Stimulated activated CD4-positive, alpha-beta T cell treated with anti-CD3 and anti-CD28 coated beads, Interleukin-4, amount 100 ng/mL, for 48 hours (primary cell): ENCODE measurements around the gene SLC49A3.
"Not testable (repeated sequence)": the region's sequence is repeated elsewhere in the genome, so short reads cannot be mapped to it uniquely, and the experiment has no call there.

ENCODE experiments used
- DNase-seq, 2 donors: peaks; one replicate each; pipeline ENCODE4 v3.0.0-alpha.2; 2020; ENCODE audit warnings: low read depth in 2 of 2

Gene SLC49A3

GRCh38 chr4:654503-654845, 34.5 kb downstream of the SLC49A3 start:
- no peak for DNase-seq

DNA sequence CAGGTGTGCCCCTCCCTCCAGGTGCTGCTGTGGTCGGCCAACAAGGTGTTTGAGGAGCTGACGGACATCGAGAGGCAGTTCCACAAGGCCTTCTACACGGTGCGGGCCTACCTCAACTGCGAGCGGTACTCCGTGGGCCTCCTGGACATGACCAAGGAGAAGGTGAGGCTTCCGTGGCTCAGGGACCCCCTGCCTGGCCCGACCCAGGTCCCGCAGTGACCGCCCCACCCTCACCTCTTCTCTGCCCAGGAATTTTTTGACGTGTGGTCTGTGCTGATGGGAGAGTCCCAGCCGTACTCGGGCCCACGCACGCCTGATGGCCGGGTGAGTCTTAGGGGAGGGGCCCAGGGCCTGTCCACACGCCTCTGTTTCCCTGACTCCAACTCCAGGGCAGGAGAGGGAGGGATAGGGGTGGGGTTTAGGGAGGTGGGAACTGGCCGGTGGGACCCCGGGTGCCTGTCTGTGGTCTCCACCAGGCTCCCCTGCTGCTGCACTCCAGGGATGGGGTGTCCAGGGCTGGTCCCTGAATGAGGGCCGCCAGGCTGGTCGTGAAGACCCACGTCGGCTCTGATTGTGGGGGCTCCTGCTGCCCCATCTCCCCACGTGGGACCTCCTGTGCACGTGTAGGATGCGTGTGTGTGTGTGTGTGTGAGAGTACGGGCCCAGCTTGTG, 35.0 kb downstream of the SLC49A3 start:
- DNase-seq, result no peak

DNA sequence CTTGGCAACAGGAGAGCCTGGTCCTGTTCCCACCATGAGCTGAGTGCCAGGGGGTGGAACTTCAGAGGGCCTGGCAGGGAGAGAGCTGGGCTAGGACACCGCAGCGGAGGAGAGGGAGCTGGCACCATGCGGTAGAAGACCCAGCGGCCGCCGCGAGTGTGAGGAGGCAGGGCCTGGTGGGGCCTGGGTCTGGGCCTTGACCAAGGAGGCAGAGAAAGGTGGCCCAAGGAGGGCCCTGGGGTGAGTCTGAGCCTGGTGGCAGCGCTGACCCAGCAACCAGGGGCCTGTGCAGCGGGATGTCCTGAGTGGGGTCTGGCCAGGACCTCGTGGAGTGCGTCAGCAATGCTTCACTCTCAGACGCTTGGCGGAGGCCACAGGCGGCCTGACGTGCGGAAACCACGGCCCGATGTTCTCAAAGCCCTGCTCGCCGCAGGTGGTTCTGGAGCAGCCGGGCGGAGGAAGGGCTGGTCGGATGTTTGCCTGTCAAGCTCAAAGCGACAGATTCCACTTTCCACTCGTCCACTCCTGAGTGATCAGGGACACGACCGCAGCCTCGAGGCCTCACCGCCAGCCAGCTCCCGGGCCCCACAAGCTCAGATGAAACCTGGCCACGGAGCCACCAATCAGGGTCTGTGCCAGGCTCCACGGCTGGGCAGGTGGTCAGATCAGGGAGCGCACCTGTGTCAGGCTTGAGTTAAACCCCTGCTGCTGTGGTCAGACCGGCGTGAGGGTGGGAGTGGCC, 35.7 kb downstream of the SLC49A3 start:
- no peak for DNase-seq

DNA sequence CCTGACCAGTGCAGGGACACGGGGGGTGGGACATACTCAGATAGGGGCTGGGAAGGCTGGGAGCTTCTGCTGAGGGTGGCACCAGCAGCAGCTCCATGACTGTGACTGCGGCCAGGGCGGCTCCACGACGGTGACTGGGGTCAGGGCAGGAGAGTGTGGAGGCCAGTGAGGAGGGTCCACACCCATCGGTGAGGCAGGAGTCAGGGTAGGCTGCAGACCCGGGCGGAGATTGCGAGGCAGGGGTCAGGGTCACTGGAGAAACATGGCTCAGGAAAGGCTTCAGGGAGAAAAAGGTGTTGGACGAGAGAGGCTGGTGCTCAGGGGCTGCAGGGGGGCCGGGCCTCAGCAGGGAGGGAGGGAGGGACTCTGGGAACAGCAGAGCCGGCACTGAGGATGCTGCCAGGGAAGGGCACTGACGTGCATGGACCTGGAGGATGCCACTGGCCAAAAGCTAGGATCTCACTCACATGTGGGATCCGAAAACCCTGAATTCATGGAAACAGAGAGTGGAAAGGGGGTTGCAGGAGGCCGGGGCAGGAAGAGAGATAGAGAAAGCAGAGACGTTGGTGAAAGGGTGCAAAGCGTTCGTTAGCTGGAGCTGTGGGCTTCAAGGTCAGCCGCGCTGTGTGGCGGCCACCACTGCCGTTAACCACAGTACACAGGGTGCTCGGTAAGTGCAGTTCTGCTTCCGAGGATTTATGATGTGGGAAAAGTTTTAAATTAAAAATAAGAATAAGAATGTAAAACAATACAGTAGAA, 36.9 kb downstream of the SLC49A3 start:
- DNase-seq, result no peak

DNA sequence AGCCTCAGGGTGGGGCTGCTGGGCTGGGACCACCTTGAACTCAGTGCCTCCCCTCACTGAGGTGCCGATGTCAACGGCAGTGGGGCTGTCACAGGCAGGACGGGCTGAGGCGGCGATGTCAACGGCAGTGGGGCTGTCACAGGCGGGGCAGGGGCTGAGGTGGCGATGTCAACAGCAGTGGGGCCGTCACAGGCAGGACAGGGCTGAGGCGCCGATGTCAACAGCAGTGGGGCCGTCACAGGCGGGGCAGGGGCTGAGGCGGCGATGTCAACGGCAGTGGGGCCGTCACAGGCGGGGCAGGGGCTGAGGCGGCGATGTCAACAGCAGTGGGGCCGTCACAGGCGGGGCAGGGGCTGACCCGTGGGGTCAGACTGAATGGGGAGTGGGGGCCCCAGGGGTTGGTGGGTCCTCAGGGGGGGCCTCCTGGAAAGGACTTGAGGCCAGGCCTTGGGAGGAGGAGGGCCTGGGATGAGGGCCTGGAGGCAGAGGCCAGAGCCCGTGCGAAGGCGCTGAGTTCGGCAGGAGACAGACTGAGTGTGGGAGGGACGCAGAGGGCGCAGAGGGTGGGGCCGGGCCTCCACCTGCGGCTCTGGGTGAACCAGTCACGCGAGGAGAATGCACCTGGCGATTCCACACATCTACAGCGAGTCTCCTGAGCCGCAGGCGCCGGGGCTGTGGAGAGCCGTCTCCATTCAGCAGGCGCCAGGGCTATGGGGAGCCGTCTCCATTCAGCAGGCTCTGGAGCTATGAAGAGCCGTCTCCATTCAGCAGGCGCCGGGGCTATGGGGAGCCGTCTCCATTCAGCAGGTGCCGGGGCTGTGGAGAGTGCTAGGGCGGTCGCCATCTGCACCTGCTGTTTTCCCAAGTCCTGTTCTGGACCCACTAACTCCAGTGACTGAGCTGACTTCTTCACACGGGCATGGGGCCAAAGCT, 37.7 kb downstream of the SLC49A3 start:
- no peak for DNase-seq

DNA sequence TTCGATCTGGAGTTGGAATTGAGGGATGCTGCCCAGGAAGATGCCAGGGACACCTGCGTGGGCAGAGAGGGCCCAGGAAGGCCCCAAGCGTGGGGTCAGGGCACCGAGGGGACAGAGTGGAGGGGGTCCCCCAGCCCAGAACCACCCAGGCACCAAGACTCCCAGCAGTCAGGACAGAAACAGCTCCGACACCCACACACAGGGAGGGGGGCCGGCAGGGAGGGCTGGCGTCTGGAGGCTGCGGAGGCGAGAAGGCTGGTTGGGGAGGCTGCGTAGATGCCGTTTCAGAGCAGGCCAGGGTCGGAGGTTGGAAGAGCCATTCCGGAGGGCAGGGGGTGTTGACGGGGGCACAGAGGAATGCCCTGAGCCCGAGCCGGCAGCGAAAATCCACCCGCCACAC, 38.5 kb downstream of the SLC49A3 start:
- DNase-seq, result no peak

DNA sequence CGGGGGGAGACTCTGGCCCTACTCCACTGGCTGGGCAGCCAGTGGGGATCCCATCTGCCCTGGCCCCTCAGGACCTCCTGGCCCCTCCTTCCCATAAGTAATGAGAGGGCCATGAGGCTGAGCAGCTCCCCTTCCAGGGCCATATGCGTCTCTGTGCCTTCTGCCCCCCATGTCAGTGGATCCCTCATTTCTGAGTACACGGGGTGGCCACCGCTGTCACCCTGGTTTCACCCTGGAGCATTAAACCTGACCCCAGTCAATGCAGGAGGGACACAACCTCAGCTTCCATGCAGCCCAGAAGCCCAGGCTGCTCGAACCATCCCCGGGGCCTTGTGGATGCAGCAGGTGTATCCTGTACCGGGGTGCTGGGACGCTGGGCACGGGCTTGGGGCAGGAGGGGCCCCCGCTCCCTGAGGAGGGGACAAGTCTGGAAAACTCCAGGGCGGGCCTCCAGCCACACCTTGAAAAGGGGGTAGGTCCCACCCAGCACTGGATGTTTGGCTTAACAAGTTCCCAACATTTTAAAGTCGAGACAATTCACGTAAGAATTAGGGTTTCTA, 39.1 kb downstream of the SLC49A3 start:
- DNase-seq, result no peak

DNA sequence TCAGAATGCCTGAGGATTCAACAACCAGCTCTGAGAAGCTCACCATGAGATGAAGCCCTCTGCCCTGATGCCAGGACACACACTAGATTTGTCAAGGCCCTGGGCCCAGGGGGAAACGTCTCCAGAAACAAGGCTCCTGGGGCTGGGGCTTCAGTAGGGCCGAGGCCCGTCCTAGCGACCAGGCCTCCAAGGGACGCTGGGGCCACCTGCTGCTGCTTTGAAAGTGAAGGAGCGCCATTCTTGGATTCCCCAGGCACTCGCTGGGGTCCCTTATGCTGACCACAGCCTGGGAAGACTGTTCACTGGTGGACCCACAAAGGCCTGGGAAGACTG, 39.7 kb downstream of the SLC49A3 start:
- DNase-seq, result no peak

DNA sequence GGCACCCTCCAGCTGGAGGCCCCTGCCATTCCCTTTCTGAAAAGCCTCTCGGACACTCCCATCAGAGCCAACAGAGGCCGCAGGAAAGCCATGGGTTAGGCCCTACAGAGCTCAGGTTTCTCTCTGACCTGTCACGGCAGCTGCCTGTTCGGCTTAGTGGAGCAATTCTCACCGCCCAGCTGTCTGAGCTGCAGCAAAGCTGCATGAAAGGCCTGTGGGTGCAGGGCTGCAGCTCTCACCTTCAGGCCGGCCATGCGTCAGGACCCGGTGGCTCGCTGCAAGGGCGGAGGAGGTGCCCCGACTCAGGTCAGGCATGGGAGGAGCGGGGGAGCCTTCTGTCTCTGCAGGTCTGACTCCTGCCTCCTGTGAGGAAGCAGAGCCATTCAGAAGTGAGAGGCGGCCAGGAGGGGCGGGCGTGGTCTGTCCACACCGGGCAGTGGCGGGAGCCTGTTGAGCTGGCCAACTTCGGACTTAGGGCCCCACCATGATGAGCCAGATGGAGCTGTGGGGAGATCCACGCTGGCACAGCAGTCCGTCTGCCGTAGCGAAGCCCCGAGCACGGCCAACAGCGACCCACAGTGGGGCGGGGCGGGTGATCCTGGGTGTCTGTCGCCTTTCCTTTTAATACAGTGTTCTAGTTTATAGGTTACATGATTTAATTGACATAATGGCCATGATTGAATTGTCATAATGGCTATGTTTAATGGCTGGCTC, 40.2 kb downstream of the SLC49A3 start:
- no peak for DNase-seq

DNA sequence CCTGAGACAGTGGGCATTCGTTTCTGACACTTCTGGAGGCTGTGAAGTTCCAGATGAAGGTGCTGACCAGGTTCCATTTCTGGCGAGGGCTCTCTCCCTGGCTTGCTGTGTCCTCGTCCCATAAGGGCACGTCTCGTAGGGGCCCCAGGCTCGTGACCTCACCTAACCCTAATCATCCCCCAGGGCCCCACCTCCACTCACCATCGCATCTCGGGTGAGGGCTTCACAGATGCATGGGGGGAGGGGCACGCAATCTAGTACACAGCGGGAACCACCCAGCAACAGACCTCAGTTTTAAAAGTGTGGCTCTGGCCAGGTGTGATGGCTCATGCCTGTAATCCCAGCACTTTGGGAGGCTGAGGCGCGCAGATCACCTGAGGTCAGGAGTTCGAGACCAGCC, 41.5 kb downstream of the SLC49A3 start:
- no peak for DNase-seq

GRCh38 chr4:646460-646859, 42.5 kb downstream of the SLC49A3 start:
- DNase-seq, result peak in 1 of 2 donors; percentile 16

DNA sequence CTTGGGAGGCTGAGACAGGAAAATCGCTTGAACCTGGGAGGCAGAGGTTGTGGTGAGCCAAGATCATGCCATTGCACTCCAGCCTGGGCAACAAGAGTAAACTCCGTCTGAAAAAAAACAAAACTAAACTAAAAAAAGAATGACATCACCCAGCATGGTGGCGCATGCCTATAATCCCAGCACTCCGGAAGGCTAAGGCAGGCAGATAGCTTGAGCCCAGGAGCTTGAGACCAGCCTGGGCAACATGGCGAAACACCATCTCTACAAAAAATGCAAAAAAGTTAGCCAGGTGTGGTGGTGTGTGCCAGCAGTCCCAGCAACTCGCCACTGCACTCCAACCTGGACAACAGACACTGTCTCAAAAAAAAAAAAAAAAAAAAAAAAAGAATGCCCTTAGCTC, 46.6 kb downstream of the SLC49A3 start:
- not testable (repeated sequence) for DNase-seq

DNA sequence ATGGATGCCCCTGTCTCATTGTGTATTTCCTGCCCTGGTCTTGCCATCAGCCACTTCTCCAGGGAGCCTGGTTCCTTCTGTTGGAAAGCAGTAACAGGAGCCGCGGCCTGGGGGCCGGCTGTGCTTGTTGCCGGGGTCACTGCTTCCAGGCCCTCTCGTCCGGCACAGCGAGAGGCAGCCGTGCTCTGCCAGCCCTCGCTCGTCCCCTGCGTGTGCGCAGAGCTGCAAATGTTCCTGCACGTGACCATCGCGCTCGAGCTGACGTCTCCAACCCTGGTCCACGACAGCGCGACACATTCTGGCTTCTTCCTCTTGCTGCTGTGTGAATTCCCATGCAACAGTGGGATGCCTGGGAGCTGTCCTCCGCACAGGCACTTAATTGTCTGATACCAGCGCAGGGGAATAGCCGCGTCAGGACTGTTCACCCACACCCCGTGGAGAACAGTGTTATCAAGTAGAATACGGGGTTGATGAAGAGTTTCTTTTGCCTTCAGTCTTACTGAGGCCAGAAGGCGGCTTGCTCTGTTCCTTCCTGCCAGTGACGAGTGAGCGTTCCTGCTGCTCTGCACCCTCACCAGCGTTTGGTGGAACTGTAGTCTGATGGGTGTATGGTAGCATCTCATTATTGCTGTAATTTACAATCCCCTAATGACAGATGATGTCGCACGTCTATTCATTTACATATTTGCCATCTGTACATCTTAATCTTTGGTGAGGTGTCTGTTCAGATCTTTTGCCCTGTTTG, 51.2 kb downstream of the SLC49A3 start:
- no peak for DNase-seq

DNA sequence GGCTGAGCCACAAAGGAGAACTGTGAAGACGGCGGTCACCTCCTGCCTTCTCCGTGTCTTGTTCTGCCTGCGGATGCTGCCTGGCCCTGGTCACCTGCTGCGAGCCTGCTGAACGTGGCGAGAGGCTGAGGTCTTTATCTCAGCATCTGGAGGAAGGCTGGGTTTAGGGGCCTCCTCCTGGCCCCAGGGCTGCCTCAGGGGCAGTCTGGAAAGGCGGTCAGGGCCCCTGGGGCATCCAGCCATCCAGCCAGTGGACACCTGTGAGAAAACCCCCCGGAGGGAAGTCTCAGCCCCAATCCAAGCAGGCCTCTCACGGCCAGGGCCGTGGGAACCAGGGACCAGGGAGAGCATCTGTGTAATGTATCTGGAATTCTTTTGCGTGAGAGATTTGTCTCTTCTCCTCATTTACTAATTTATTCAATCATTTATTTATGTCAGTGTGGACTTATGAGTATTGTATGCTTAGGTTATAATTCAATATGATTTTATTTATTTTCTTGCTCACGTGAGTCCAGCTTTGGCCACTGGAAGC, 52.3 kb downstream of the SLC49A3 start:
- no peak for DNase-seq

GRCh38 chr4:635851-636627, 52.9 kb downstream of the SLC49A3 start:
- no peak for DNase-seq

- not testable (repeated sequence) for DNase-seq
These were observed 53.7 kb downstream of the SLC49A3 start for GRCh38 chr4:635066-635835.

GRCh38 chr4:634599-634985, 54.4 kb downstream of the SLC49A3 start:
- DNase-seq, result no peak

GRCh38 chr4:633976-634598, 54.9 kb downstream of the SLC49A3 start:
- no peak for DNase-seq
